Measurements from ENCODE around the gene STAB1.

STAB1 gene

GRCh38 chr3:52487788-52488691 is 7.1 kb upstream of the STAB1 start:
- no peak for DNase-seq (ENCODE audit: low read depth in 1 of 2, low spot score in 1 of 2)
- Histone ChIP-seq H3K4me3 (replicated peaks; ENCODE audit: insufficient read depth, low read length) (no peak overlapping the region), H3K27me3 (ENCODE audit: insufficient read depth, poor library complexity, severe bottlenecking) (no peaks in the 10 kb centered on the region), H3K27ac (replicated peaks) (no peak overlapping the region)
- TF ChIP-seq GABPA (IDR thresholded peaks at IDR 0.05; ENCODE audit: low read depth) (no peak), SPI1 (IDR thresholded peaks at IDR 0.05; ENCODE audit: borderline replicate concordance, low read depth) (no peak), POLR2AphosphoS5 (IDR thresholded peaks at IDR 0.05; ENCODE audit: low read depth) (no peak), CTCF (IDR thresholded peaks at IDR 0.05; ENCODE audit: insufficient read depth, low read length) (no peak)
- TF ChIP-seq, protein P1, sequence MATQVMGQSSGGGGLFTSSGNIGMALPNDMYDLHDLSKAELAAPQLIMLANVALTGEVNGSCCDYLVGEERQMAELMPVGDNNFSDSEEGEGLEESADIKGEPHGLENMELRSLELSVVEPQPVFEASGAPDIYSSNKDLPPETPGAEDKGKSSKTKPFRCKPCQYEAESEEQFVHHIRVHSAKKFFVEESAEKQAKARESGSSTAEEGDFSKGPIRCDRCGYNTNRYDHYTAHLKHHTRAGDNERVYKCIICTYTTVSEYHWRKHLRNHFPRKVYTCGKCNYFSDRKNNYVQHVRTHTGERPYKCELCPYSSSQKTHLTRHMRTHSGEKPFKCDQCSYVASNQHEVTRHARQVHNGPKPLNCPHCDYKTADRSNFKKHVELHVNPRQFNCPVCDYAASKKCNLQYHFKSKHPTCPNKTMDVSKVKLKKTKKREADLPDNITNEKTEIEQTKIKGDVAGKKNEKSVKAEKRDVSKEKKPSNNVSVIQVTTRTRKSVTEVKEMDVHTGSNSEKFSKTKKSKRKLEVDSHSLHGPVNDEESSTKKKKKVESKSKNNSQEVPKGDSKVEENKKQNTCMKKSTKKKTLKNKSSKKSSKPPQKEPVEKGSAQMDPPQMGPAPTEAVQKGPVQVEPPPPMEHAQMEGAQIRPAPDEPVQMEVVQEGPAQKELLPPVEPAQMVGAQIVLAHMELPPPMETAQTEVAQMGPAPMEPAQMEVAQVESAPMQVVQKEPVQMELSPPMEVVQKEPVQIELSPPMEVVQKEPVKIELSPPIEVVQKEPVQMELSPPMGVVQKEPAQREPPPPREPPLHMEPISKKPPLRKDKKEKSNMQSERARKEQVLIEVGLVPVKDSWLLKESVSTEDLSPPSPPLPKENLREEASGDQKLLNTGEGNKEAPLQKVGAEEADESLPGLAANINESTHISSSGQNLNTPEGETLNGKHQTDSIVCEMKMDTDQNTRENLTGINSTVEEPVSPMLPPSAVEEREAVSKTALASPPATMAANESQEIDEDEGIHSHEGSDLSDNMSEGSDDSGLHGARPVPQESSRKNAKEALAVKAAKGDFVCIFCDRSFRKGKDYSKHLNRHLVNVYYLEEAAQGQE (IDR thresholded peaks at IDR 0.05; ENCODE audit: insufficient replicate concordance, low read depth) = no peak

- no peak for DNase-seq (ENCODE audit: low read depth in 1 of 2, low spot score in 1 of 2)
- TF ChIP-seq SPI1 (IDR thresholded peaks at IDR 0.05; ENCODE audit: borderline replicate concordance, low read depth) (no peak), CTCF (IDR thresholded peaks at IDR 0.05; ENCODE audit: insufficient read depth, low read length) (no peak), POLR2AphosphoS5 (IDR thresholded peaks at IDR 0.05; ENCODE audit: low read depth) (no peak), GABPA (IDR thresholded peaks at IDR 0.05; ENCODE audit: low read depth) (no peak)
- TF ChIP-seq, protein P1 (IDR thresholded peaks at IDR 0.05; ENCODE audit: insufficient replicate concordance, low read depth) = no peak
Measured at GRCh38 chr3:52488746-52489145, 6.4 kb upstream of the STAB1 start.

DNA sequence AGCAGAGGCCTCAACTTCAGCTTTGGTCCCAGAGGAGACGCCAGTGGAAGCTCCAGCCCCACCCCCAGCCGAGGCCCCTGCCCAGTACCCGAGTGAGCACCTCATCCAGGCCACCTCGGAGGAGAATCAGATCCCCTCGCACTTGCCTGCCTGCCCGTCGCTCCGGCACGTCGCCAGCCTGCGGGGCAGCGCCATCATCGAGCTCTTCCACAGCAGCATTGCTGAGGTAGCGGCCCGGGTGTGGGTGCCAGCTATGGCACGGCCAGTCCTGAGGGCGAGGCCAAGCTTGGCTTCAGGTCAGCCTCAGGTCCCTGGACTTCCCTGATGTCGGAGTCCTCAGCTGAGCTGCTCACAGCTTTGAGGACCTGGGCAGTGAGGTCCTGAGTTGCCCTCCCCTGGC is 5.7 kb upstream of the STAB1 start:
- TF ChIP-seq, protein P1 (IDR thresholded peaks at IDR 0.05; ENCODE audit: insufficient replicate concordance, low read depth) = no peak
- TF ChIP-seq CTCF (IDR thresholded peaks at IDR 0.05; ENCODE audit: insufficient read depth, low read length) (no peak), POLR2AphosphoS5 (IDR thresholded peaks at IDR 0.05; ENCODE audit: low read depth) (no peak), GABPA (IDR thresholded peaks at IDR 0.05; ENCODE audit: low read depth) (no peak), SPI1 (IDR thresholded peaks at IDR 0.05; ENCODE audit: borderline replicate concordance, low read depth) (no peak)
- no peak overlapping the region for H3K27ac ChIP-seq (replicated peaks)
- H3K27me3 ChIP-seq (ENCODE audit: insufficient read depth, poor library complexity, severe bottlenecking) = no peaks in the 10 kb centered on the region
- H3K4me3 ChIP-seq (replicated peaks; ENCODE audit: insufficient read depth, low read length) = no peak overlapping the region
- DNase-seq (ENCODE audit: low read depth in 1 of 2, low spot score in 1 of 2) = no peak

More at GRCh38 chr3:52488746-52489145, 6.4 kb upstream of the STAB1 start:
- Histone ChIP-seq H3K27me3 (ENCODE audit: insufficient read depth, poor library complexity, severe bottlenecking) (no peaks in the 10 kb centered on the region), H3K4me3 (replicated peaks; ENCODE audit: insufficient read depth, low read length) (no peak overlapping the region), H3K27ac (replicated peaks) (no peak overlapping the region)

All from HL-60 (cell line).